Measurements from ENCODE around the gene CCDC34. TPM values are rescaled to one million over a fixed set of nuclear protein-coding genes. Genes with fewer than 3 reads are reported as not detected.

The CCDC34 gene
- total and polyA plus RNA-seq, 2 of the 8 experiments (the other 6 are each of a cell fraction or from before 2014, with no cell fraction given), result 7.7 to 24.3 TPM

- Histone ChIP-seq H3K9me3 (ENCODE audit: insufficient read depth in 2 of 2, low read depth in 1 of 2, low read length in 1 of 2) (no peaks in the 10 kb centered on the region), H4K91ac (replicated peaks; ENCODE audit: insufficient read length, low read length) (no peak overlapping the region), H3K4me3 (ENCODE audit: extremely low read depth in 1 of 4, insufficient read depth in 2 of 4, low read depth in 3 of 4, low read length in 4 of 4) (no peak overlapping the region), H4K20me1 (replicated peaks in 1 of 2; ENCODE audit: control insufficient read depth in 1 of 2, insufficient read depth in 2 of 2, low read length in 2 of 2) (peaks cover 9 to 20% of the 10 kb centered on the region in 2 experiments), H3K36me3 (ENCODE audit: control insufficient read depth in 2 of 4, insufficient read depth in 4 of 4, low read length in 3 of 4) (peaks cover 0 to 18% (median 0%) of the 10 kb centered on the region in 4 experiments; a peak in 2 of 8 replicates), H2BK20ac (ENCODE audit: low read length) (no peak overlapping the region), H3K79me2 (ENCODE audit: control insufficient read depth in 1 of 2, insufficient read depth in 2 of 2, low read length in 2 of 2) (peaks cover 3 to 47% of the 10 kb centered on the region in 2 experiments; a peak in 3 of 4 replicates), H3K18ac (ENCODE audit: extremely low read depth, low read length) (no peak overlapping the region), H4K8ac (ENCODE audit: extremely low read depth, insufficient read depth, low read length) (no peak overlapping the region), H2BK15ac (ENCODE audit: low read length) (no peak overlapping the region), H3K23me2 (ENCODE audit: low read depth, low read length) (no peaks in the 10 kb centered on the region), H3K9ac (replicated peaks in 1 of 4; ENCODE audit: extremely low read depth in 1 of 4, low read depth in 3 of 4, low read length in 3 of 4) (no peak overlapping the region), H3K14ac (ENCODE audit: insufficient read length) (no peak overlapping the region), H2BK120ac (replicated peaks; ENCODE audit: low read depth, low read length) (no peak overlapping the region), H2BK5ac (ENCODE audit: low read depth, low read length) (no peak overlapping the region), H3K27me3 (replicated peaks in 1 of 4; ENCODE audit: control insufficient read depth in 3 of 4, extremely low read depth in 1 of 4, insufficient read depth in 3 of 4, low read length in 3 of 4) (no peaks in the 10 kb centered on the region), H2BK12ac (ENCODE audit: low read depth, low read length) (no peak overlapping the region), H3K56ac (replicated peaks; ENCODE audit: insufficient read length, low read depth, low read length) (no peak overlapping the region), H2AK5ac (ENCODE audit: low read depth, low read length) (no peak overlapping the region), H3K79me1 (ENCODE audit: low read depth, low read length) (peaks cover 8% of the 10 kb centered on the region; the same call in 1 of the 2 replicates), H3K4ac (replicated peaks; ENCODE audit: insufficient read length, low read depth, low read length) (no peak overlapping the region), H3K27ac (ENCODE audit: low read depth, low read length) (no peak overlapping the region), H3K4me2 (ENCODE audit: insufficient read depth in 1 of 2, low read depth in 2 of 2, low read length in 2 of 2) (peak overlapping the region in 1 of 2 experiments; percentile 7; a peak in 1 of 4 replicates), H4K5ac (ENCODE audit: insufficient read length, low read depth, low read length) (no peak overlapping the region), H3K23ac (ENCODE audit: insufficient read length) (no peak overlapping the region), H3K4me1 (replicated peaks in 1 of 4; ENCODE audit: control insufficient read depth in 3 of 4, insufficient read depth in 4 of 4, low read length in 3 of 4) (peaks cover 2 to 20% (median 16%) of the 10 kb centered on the region in 4 experiments; a peak in 6 of 7 replicates), H2AFZ (ENCODE audit: low read length) (no peak overlapping the region)
- DNase-seq (ENCODE audit: low read depth in 1 of 2, low spot score in 2 of 2) (no peak), FAIRE-seq (no peak)
- 64% methylated on average over 7 of the region's 7 CpGs; no CpG with 5 or more reads in 1 of the 2 experiments for WGBS, 2 experiments (ENCODE audit: extremely low coverage in 1 of 2, insufficient coverage in 1 of 2, insufficient read length in 1 of 2, insufficient replicate concordance in 2 of 2, low coverage in 1 of 2, low lambda C conversion rate in 2 of 2, missing lambda C conversion rate in 1 of 2)
- ChIA-PET POLR2A (ENCODE audit: partially characterized antibody) (interaction anchor here (1.0 to 3.3 kb wide), 5 partner anchors 9 to 75 kb away, joined by 3 to 15 read pairs (median 3); partner anchors contain the start of gene CCDC34), CTCF (ENCODE audit: partially characterized antibody) (interaction anchor here (0.6 to 3.4 kb wide), 5 partner anchors 12 to 1515 kb away, joined by 3 to 30 read pairs (median 3); no protein-coding TSS in a partner anchor)
- no peak for TF ChIP-seq SRF (IDR thresholded peaks at IDR 0.05; ENCODE audit: low read depth, low read length)
- no peak for TF ChIP-seq EGR1 (IDR thresholded peaks at IDR 0.05; ENCODE audit: borderline replicate concordance, low read depth, low read length)
- TF ChIP-seq CHD1 (IDR thresholded peaks at IDR 0.05; ENCODE audit: low read depth, low read length), result no peak
- no peak for TF ChIP-seq SP2 (IDR thresholded peaks at IDR 0.05; ENCODE audit: low read length)
- TF ChIP-seq ZNF274 (IDR thresholded peaks at IDR 0.05; ENCODE audit: borderline replicate concordance, extremely low read depth, low read length), result no peak
- TF ChIP-seq HDAC6 (IDR thresholded peaks at IDR 0.05; ENCODE audit: low read depth, low read length), result no peak
- TF ChIP-seq SAP30 (IDR thresholded peaks at IDR 0.05; ENCODE audit: insufficient read depth, insufficient replicate concordance, low read length), result no peak
- TF ChIP-seq TEAD4 (IDR thresholded peaks at IDR 0.05; ENCODE audit: low read depth, low read length), result no peak
- no peak for TF ChIP-seq POU5F1 (IDR thresholded peaks at IDR 0.05; ENCODE audit: low read depth, low read length)
- TF ChIP-seq CHD2 (IDR thresholded peaks at IDR 0.05; ENCODE audit: low read length), result no peak
- no peak for TF ChIP-seq SIX5 (IDR thresholded peaks at IDR 0.05; ENCODE audit: low read depth, low read length)
- no peak for TF ChIP-seq SUZ12 (IDR thresholded peaks at IDR 0.05; ENCODE audit: low read length)
- TF ChIP-seq KDM4A (IDR thresholded peaks at IDR 0.05; ENCODE audit: low read depth, low read length, severe bottlenecking), result no peak
Measured at GRCh38 chr11:27395556-27396258, 32.7 kb upstream of the CCDC34 start.

Measured in H1 (cell line).